CD4-positive, alpha-beta T cell treated with Interleukin-1 beta for 1 hour (primary cell): ENCODE measurements around the gene CPB2.
A peak's percentile ranks its signal among the peaks of the same experiment; 100 is the strongest.

ENCODE experiments used
- DNase-seq, 2 donors: peaks; one replicate each; pipeline ENCODE4 v3.0.0-alpha.2; 2020 to 2022

Gene CPB2

DNA sequence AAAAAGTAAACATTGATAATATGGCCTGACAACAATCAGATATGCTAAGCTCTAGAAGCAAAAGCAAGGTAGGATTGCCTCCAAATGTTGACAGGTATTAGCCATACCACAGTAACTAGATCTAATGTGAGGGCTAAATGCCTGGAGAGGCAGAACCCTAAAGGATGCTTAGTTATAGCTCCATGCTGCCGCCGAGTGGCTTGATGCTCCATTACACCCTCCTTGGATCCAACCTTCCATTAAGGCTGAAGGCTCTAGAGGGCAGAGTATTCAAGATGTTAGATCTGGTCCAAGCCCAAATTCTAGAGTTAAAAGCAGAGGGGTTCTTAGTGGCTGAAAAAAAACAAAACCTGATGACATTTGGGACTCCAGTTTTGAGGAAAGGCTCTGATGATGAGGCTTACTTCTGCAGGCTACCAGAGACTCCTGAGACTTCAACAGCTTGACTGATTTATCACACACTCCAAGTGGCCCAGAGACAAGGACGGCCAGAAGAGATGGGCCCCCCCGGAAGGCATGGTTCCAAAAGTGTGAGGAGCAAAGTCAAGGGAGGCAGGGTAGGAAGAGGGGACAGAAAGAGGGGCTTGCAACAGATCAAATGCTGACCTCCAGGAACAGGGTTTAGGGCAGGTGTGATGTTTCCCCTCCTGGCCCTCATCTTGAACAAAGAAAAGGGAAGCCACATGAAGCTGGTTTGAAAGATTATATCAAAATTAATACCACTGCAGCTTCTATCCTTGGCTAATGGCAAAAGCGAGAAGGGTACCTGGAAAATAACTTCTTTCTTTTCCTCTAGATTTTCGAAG is 21.9 kb upstream of the CPB2 start:
- peak; percentile 66 to 72 for DNase-seq

DNA sequence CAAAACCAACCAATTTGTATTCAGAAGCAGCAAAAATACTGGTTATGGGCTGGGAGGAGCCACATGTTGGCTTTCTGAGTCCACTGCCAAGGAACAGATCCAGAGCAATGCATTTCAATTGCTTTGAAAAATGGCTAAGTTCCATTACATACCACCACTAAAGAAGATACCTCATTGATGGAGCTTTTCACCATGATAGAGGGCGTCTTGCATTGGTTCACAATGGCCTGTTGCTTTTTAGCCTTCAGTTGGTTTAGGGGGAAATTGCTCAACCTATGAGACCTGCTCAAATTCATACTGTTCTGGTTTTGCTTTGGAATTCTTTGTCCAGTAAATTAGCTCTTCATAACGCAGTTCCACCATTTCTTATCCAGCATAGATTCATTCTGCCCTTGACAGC is 21.2 kb upstream of the CPB2 start:
- DNase-seq = no peak

DNA sequence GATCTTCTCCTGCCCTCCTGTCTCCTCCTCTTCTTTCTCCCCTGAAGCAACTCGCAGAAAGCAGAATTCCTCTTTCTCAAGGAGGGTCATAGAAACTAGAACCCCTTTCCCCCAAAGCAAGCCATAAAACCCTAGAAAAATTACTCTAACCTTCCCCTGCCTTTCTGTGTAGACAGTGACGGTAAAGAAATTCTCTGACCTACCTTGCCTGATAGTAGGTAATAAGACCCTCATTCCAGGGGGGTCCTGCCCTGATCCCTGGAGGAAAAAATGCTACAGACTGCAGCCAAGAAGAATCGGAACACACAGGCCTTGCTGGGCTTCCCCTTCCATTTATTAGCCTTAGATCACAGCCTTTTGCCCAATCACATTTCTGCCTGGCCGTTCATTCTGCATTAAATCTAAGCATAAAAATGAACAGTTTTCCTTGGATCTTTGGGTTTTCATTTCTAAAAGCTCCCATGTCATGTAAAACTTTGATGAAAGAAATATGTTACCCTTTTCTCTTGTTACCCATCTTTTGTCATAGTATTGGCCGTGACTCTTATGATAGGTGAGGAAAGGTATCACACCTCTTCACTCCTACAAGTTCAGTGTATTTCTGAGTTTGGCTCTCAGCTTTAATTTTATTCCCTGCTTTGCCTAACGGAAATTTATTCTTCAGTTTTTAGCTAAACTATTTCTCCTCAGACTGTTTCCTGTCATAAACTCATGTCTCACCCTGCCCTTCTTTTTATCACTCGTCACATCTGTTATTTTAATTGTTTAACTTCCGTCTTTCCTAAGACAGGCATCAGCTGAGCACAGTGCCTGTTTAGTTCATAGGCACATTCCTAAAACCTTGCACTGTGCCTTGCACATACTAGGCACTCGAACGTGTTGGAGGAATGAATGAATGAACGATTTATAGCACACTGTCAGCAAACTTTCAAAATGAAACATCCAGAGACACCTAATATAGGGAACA is 20.4 kb upstream of the CPB2 start:
- DNase-seq = no peak

DNA sequence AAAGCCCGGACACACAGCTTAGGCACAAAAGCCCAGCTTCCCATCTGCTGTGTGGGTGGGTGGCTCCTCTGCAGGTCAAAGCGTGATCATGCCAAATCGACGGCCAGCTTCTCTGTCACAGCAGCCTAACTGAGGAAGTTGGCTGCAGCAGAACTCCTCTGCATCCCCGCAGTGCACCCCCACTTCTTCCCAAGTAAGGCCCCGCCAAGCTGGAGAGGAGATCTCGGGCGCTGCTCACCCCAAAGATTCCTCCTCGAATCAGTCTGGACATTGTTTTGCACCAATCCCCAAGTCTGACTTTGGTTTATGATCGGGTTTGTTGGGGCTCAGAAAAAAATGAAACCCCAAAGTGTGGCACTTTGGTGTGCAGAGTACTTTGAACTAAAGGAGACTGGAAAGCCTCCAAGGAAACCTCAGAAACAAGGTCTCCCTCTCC is 19.7 kb upstream of the CPB2 start:
- DNase-seq = peak in 1 of 2 donors; percentile 33

DNA sequence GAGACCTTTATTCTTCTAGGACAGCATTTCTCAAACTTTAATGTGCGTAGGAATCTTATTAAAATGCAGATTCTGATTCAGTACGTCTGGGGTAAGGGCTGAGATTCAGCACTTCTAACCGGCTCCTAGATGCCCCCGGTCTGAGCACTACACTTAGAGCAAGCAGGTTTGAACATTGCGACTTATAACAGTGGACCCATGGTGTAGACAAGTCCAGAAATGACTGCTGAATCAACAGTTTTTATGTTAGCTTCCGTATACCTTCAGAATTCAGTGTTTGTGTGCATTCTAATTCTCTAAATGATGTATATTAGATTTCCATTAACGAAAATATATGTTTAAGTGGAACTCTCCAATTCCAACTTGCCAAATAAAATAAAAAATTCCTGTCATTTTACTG is 17.5 kb upstream of the CPB2 start:
- no peak for DNase-seq

DNA sequence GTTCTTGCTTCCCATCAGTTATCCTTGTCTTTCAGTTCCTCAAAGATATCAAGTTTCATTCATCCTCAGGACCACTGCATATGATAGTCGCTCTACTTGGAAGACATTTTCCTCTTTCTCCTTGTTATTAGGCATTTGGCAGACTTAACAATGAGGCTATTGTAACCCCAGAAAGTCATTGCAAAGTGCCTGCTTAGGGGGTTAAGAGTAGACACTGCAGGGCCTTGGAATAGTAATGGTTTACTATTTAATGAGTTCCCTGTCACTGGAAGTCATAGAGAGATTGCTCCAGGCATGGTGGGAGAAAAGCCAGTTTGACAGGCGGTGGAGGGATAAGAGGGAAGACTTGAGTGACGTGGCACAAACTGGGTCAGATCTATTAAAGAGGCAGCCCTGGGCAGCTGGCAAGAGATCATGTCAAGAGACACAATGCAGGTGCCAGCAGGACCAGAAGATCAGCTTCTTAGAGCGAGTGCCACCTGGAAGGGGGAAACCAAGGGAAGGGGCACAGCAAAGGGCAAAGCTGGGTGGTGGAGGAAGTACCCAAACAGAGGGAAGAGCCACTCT is 16.8 kb upstream of the CPB2 start:
- DNase-seq = no peak

DNA sequence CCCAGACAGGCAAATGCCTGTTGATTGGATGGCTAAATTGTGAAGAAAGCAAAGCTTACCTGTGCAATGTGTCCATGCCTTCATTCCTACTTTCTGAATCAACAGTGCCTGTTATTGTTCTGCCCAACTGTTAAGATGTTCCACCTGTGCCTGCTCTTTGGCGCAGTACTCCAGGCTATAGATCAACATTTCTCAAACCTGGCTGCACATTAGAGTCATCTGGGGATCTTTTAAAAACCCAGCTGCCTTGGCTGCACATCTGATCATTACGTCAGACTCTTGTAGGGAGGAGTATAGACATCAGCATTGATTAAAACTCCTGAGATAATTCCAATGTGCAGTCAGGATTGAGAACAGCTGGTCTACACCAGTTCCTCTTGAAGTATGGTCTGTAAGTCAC is 16.2 kb upstream of the CPB2 start:
- DNase-seq = no peak

DNA sequence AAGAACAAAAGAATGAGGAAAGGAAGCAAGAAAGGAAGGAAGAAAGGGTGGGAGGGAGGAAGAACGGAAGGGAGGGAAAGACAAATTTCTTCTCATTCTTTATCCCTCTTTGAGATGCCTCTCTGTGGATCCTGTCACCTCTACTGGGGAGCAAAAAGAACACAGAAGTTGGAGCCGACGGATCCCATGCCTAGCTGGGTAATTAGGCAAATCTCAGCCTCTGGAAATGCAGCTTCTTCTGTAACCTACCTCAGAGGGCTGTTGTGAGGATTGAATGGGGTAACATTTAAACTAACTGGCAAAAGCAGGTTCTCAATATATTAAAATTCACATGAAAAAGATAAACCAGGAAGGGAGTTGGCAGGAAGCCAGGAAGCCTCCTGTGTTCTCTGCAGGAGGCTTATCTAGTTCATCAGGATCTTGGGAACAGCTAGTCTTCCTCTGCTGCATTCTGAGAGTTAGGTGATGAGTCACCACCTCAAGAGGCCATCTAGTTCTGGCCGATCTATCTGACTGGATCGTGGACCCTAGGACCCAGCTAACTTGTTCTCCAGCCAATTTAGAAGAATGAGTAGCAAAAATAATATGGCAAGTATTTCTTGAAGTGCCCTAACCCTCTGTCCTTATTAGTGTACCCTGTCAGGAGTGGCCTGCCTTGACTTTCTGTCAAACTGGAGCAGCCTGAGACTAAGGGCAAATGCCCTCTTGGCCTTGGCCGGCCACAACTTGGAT is 15.2 kb upstream of the CPB2 start:
- no peak for DNase-seq

DNA sequence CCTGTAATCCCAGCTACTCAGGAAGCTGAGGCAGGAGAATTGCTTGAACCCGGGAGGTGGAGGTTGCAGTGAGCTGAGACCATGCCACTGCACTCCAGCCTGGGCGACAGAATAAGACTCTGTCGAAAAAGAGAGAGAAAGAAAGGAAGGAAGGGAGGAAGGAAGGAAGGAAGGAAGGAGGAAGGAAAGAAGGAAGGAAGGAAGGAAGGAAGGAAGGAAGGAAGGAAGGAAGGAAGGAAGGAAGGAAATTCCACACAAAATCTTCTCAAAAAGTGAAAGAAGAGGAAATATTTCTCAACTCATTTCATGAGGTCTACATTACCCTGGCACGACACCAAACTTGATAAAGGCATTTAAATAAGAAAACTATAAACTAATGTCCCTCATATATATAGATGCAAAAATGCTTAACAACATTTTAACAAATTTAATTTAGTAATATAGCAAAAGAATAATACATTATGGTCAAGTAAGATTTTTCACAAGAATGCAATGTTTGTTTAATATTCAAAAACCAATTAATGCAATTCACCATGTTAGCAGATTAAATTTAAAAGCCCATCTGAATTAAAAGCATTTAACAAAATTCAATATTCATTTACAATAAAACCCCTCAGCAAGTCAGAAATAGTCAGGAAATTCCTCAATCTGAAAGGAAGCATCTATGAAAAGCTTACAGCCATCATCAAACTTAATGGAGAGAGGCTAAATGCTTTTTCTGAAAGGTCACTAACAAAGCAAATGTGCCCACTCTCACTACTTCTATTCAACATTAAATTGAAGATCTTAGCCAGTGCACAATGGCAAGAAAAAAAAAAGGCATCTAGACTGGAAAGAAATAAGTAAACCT is 12.0 kb upstream of the CPB2 start:
- DNase-seq = no peak

DNA sequence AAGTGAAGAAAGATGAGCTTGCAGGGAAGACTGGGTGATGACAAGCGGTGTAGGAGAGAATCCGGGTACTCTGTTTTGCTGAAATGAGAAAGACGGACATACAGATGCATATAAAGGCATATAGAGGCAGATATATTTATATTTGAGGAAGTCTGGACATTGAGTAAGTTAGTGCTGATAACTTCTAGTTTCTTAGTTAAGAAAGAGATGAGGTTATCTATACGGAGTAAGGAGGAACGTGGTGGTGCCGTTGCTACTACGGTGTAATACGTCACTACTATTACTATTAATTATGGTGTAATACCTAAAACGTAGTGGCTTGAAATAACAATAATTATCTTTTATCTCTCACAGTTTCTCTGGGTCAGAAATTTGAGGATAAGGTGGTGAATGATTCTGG is 9.8 kb upstream of the CPB2 start:
- no peak for DNase-seq

DNA sequence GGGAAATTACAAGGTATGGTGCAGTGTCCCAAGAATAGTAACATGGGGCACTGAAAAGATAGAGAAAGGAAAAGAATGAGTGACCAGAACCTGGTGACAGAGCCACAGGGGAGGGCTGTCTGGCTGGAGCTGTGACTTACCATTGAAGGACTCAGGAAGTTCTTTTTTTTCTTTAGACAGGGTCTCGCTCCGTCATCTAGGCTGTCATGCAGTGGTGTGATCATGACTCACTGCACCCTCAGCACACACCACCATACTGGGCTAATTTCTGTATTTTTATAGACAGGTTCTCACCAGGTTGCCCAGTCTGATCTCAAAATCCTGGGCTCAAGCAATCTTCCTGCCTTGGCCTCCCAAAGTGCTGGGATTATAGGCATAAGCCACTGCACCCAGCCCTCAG is 8.8 kb upstream of the CPB2 start:
- DNase-seq = peak in 1 of 2 donors; percentile 22

DNA sequence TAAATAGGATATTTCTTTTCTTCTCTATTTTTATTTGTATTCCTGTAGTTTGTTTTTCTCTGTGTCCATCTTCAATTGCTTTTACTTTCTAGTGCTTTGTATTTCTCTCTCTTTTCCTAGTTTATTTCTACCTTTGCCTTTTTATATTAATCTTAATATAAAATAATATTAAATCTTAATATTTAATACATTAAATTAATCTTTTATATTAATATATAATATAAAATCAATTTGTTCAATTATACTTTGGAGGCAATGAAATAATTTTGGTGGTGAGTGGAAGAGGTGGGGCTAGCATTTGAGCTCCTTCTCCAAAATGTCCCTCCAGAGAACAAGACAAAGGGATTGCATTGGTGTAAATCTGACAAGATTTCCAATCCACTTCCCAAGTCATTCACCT is 6.3 kb upstream of the CPB2 start:
- no peak for DNase-seq

DNA sequence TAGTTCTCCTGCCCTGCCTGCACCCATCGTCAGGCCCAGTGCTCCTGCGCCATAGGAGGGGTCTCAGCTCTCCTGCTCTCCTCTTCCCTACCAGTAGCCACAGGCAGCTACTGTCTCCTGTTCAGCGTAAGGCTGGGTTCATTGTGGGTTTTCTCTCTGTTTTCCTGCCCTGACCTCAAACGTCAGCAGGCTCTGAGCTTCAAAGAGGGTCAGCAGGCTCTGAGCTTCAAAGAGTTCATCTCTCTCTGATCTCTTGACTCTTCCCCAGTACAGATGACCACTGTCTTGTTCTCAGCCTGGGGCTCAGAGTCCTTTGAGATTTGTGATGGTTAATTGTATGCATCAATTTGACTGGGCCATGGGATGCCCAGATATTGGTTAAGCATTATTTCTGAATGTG is 4.6 kb upstream of the CPB2 start:
- DNase-seq = no peak

DNA sequence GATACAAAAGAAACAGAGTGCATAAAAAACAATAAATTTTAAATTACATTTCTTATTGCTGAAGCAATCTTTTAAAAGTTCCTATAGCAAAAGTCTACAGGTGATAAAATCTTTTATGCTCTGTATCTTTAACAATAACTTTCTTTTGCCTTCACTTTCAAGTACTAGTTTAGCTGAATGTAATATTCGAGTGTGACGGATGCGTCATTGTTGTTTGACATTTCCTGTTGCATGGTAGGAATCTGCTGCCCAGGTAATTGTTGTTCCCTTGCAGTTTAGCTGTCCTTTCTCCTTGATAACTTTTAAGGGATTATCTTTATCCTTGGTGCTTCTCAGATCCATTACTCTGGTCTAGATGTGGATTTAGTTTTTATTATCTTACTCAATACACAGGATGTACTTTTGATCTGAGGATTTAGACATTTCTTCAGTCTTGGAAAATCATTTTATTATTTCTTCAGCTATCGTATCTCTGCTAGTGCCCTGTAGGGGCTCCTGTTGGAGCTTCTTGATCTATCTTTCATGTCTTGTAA is 2.1 kb upstream of the CPB2 start:
- DNase-seq = no peak

DNA sequence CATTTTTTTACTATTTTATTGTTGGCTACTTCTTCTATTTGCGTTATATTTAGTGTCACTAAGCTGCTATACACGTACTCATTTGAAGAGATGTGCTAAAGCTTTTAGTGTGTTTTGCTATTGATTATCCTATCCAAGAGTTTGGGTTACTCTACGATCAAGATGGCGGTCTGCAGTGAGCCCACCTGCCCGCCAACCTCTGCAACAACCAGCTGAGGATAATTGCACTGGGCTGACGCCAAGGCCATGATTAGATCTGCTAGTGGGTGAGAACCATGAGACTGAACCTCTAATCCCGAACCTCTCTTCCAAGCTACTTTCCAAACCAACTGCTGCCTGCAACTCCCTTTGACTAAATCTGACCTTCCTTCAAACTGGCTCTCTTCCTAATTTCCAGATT is 1.8 kb downstream of the CPB2 start:
- no peak for DNase-seq

DNA sequence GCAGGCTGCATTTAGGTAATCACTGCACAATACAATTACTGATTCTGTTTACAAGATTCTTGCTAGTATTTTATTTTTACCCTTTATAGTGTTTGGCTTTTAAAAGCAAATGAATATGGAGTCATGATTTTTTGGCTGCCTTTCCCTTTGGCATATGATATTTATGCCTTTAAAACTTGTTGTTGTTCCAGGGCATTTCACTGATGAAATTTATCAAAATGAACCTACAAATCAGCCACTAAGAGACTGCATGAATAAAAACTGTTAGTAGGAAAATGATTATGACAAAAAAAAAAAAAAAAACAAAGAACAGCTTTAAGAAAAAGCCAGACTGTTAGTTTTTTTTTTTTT is 2.6 kb downstream of the CPB2 start:
- DNase-seq = no peak

DNA sequence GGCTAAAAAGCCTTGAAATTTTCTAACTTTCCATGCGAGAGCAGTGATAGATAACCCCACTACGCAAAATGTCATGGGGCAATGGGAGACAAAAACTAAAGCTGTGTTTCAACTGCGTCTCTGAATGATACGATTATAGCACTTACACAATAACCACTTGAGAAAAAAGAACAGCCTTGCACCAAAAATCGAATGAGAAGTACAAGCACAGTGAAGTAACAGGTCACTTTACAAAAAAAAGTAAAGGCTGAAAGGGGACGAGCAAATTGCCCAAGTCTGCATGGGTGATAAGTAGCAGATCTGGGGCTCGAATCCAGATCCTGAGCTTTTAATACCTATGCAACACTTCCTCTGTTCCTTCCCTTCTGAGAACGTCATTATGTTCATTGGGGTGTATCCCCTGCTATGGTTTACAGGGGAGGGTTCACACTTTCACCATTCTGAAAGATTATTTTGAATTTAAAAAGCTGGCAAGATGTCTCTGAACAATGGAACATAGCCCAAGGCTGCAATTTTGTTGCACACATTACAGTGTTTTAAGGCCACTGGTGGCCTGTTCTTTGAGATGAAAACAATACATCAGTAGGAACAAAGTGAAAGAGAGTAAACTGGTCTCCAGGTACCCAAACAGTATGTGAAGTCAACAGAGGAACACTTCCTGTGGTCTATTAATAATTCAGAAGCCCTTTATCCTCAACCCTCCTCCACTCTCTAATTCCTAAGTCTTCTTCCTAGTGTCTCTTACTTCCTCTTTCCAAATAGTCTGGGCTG is 3.2 kb downstream of the CPB2 start:
- DNase-seq = no peak

DNA sequence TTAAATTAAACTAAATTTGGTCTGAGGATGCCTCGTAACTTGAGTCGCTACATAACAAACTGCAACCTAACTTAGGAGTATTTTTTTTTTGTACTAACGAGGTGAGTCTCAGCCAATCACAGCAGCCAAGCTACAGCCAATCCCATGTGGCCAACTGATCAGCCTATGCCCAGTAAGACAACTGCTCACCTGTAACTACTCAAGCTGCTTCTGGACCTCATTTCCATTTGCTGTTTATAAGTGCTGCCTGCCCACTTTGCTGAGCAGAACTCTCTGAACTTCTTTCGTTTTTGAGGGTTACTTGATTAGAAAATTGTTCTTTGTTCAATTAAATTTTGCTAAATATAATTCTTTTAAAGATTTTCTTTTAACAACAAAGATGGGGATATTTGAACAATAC is 3.8 kb downstream of the CPB2 start:
- DNase-seq = no peak

DNA sequence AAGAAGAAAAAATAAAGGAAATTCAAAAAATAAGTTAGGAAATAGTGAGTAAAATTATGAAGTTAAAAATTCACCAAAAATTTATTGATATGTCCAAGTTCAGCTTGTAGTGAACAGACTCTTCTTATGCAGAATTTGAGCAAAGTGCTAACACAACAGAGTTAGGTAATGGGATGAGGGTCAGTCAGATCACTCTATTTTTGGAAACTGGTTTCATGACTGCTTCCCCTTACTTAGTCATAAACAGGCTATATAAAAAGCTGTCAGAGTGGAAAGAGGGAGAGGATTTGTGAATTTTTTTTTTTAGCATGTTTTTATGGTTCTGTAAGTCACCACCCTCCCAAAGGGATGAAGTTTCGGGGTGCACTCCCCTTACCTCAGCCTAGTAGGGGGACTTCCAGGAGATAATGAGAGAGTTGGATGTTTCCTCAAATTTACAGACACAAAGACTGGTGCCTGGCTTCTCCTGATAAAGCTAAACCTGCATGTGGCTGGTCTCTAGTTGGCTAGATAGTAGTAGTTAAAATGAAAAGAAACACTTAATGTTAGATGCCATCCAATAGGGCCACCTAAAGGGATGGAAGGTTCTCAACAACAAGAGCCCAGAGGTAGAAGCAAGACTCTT is 4.5 kb downstream of the CPB2 start:
- DNase-seq = no peak

DNA sequence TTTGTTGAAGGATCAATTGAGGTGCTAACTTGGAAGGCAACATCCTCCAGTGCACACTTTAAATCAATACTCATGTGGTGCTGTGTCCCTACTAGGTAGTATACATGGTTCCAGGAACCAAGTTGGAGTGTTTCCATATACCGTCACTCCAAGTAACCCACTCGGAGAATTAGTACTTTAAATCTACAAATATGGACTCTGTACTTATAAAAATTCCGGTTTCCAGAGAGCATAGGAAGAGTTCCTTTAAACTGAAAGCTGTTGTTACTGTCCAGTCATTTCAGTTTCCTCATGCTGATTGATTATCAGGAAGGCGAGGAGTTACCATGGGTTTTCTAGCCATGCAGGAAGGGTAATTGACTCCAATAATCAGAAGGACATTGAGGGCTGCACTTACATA is 7.2 kb downstream of the CPB2 start:
- DNase-seq = no peak

DNA sequence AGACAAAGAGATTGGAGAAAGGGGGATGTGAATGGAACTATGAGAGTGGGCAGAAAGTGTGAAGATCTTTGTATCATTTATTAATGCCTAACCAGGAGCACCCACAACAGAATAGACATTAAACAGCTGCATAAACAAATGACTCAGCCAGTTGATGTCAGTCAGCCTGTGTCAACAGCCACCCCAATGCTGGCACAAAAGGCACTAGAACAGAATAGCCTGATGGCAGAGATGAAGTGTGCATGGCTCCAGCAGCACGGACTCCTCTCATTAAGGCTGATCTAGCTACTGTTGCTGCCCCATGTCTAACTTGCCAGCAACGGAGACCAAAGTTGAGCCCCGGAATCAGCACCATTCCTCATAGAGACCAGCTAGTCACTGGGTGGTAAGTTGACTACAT is 7.8 kb downstream of the CPB2 start:
- DNase-seq = no peak
